ENCODE results near the gene PLSCR5. TPM values are rescaled to one million over a fixed set of nuclear protein-coding genes. Genes with fewer than 3 reads are reported as not detected.

The PLSCR5 gene
- total RNA-seq, 1 donor = not detected

DNA sequence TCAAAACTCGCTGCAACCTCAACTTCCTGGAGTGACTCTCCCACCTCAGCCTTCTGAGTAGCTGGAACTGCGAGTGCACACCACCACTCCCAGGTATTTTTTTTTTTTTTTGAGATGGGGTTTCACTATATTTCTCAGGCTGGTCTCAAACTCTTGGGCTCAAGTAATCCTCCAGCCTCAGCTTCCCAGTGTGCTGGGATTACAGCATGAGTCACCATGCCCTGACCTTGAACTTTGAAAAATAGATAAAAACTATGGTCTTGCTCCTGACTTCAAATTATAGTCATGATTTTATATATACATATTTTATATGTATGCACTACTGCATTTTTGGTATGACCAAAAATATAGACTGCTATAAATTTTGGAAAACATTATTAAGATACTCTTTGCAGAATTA, 6.9 kb upstream of the PLSCR5 start:
- Histone ChIP-seq H3K4me1 (ENCODE audit: insufficient read depth, low read length) (no peaks in the 10 kb centered on the region), H3K4me3 (ENCODE audit: low read length) (no peak overlapping the region), H3K27me3 (ENCODE audit: insufficient read depth, low read length) (peaks cover 4% of the 10 kb centered on the region)

DNA sequence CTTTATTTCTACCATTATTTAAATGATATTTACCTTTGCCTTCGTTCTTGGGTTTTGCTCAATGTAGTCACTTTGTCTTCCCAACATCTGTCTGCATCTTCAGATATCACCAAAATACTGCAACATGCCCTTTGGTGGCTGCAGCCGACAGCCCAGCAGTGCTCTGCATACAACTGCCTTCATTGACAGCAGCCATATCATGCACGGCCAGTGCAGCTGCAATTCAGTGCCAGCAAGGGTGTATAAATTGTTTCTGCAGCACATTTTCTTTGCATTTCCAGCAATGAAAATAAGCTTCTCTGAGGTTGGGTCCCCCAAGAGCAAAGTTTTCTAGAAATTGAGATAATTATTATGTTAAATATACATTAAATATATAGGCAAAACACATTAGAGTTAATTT, 6.0 kb upstream of the PLSCR5 start:
- no peak overlapping the region for H3K4me3 ChIP-seq (ENCODE audit: low read length)
- H3K27me3 ChIP-seq (ENCODE audit: insufficient read depth, low read length) = peaks cover 4% of the 10 kb centered on the region
- H3K9me3 ChIP-seq (ENCODE audit: low read depth, low read length) = no peaks in the 10 kb centered on the region
- H3K4me1 ChIP-seq (ENCODE audit: insufficient read depth, low read length) = no peaks in the 10 kb centered on the region

More for the DNA sequence above, 6.9 kb upstream of the PLSCR5 start:
- H3K9me3 ChIP-seq (ENCODE audit: low read depth, low read length) = no peaks in the 10 kb centered on the region

DNA sequence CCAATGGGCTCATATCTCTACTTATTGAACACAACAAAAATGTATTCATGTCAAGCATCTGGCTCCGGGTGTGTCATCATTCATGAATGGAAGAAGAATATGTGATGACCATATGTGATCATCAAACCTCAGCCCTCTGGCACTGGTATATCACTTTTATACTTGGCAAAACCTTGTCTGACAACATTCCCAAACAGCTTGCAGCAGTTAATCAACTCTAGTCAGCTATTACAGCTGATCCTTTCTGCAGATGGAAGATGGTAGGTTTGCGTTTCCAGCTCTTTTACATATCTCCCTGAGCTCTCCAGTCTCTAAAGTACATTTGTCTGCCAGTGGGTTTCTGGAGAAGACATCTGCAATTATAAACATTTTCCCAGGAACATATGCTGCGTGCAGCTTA, 6.6 kb downstream of the PLSCR5 start:
- no peaks in the 10 kb centered on the region for H3K4me1 ChIP-seq (ENCODE audit: insufficient read depth, low read length)
- no peak overlapping the region for H3K4me3 ChIP-seq (ENCODE audit: low read length)
- no peaks in the 10 kb centered on the region for H3K27me3 ChIP-seq (ENCODE audit: insufficient read depth, low read length)
- no peaks in the 10 kb centered on the region for H3K9me3 ChIP-seq (ENCODE audit: low read depth, low read length)

DNA sequence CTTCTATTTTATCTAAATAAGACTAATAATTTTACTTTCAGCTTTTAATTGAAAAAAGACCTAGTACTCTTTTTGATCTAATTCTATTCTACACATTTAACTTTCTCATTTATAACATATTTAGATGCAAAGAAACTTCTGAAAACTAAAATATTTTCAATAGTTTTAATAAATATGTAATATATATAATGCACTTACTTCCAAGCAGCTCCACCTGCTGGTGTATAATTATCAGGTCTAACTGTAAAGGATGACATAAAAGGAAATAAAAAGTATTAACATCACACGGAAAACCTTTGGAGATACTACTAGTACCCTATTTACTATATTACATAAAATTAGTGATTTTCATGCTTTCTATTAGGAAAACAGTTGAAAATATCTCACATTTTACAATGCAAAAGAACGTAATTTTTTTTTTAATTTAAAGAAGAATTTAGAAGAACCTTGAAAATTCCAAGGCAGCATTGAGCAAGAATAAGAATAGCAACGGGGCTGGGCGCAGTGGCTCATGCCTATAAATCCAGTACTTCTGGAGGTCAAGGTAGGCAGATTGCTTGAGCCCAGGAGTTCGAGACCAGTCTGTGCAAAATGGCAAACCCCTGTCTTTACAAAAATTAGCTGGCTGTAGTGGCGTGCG, 10.2 kb downstream of the PLSCR5 start:
- Histone ChIP-seq H3K4me1 (ENCODE audit: insufficient read depth, low read length) (no peaks in the 10 kb centered on the region), H3K9me3 (ENCODE audit: low read depth, low read length) (no peaks in the 10 kb centered on the region), H3K27me3 (ENCODE audit: insufficient read depth, low read length) (peaks cover 3% of the 10 kb centered on the region), H3K4me3 (ENCODE audit: low read length) (no peak overlapping the region)

DNA sequence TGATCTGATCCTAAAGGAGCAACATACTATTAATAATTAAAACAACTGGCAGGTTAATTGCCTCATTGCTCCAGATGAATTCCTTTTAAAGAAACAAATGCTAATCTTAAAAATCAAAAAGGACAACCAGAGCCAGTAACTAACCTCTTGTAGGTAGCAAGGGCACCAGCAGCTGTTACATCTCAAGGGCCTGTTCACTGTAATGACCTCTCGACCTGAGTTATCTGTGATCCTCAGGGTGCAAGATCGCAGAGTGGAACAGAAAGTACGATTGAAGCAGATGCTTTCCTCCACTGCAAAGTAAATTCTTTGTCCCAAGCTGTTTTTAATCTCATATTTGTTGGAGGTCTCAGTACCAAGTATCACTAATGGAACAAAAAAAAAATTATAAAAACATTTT, 11.4 kb downstream of the PLSCR5 start:
- H3K4me1 ChIP-seq (ENCODE audit: insufficient read depth, low read length) = no peaks in the 10 kb centered on the region
- no peaks in the 10 kb centered on the region for H3K9me3 ChIP-seq (ENCODE audit: low read depth, low read length)
- no peak overlapping the region for H3K4me3 ChIP-seq (ENCODE audit: low read length)
- peaks cover 3% of the 10 kb centered on the region for H3K27me3 ChIP-seq (ENCODE audit: insufficient read depth, low read length)

DNA sequence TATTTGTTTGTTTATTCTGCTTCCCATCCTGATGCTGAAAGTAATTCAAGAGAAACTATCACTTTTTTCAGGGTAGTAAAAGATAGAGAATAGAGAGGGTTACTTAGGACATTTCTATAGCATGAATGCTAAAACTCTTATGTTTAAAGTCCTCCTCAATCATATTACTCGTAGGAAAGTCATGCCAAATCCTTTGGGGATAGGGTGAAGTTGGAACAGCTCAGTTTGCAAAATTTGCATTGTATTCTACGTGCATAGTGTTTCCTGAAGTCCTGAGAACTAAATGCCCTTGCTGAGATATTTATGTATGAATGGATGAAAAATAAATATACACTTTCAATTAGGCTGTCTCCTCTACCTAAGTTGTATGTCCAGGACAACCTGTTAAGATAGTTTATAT, 14.6 kb downstream of the PLSCR5 start:
- peaks cover 3% of the 10 kb centered on the region for H3K27me3 ChIP-seq (ENCODE audit: insufficient read depth, low read length)
- no peaks in the 10 kb centered on the region for H3K9me3 ChIP-seq (ENCODE audit: low read depth, low read length)
- H3K4me3 ChIP-seq (ENCODE audit: low read length) = no peak overlapping the region
- H3K4me1 ChIP-seq (ENCODE audit: insufficient read depth, low read length) = no peaks in the 10 kb centered on the region

DNA sequence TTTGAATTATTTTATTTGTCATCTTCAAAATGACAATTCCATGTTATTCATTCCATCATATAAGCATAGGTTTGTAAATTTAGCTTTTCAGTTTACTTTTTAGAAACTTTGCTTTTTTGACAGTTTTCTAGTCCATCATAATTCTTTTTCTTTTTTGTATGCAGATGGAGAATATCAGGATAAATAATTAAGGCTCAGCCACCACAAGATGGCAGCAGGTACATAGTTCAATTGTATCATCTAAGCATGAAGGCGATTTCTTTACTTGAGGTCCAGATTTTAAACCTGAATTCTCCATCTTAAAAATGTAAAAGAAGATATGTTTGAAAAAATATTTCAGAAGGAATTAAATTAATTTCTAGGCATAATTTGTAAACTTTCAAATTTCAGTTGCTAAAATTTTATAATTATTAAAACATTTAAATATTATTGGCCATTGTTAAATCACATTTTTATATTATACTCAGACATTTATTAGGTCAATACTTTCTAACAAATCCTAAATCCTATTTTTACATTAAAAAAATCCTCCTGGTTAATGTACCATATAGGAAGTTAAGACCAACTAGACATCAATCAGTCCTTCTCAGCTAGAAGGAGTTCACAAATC, 15.1 kb downstream of the PLSCR5 start:
- no peaks in the 10 kb centered on the region for H3K9me3 ChIP-seq (ENCODE audit: low read depth, low read length)
- peaks cover 3% of the 10 kb centered on the region for H3K27me3 ChIP-seq (ENCODE audit: insufficient read depth, low read length)
- no peak overlapping the region for H3K4me3 ChIP-seq (ENCODE audit: low read length)
- no peaks in the 10 kb centered on the region for H3K4me1 ChIP-seq (ENCODE audit: insufficient read depth, low read length)

DNA sequence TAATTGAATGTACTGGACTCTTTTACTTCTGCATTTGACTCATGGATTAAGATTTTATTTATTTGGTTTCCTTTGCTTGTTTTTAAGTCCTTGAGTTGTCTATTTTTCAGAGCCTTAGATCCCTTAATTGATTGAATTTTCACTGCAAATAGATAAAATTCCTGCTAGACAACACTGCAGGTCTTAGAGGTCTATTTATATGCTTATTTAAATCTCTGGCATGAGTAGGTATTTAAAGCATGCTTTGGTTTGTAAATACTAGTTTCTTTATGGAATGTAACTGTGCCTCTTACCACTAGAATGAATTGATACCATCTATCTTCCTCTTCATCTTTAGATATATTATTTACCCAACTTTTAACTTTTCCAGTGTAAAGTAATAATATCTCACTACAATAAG, 20.0 kb downstream of the PLSCR5 start:
- Histone ChIP-seq H3K9me3 (ENCODE audit: low read depth, low read length) (no peaks in the 10 kb centered on the region), H3K4me3 (ENCODE audit: low read length) (no peak overlapping the region), H3K4me1 (ENCODE audit: insufficient read depth, low read length) (no peaks in the 10 kb centered on the region), H3K27me3 (ENCODE audit: insufficient read depth, low read length) (no peaks in the 10 kb centered on the region)

DNA sequence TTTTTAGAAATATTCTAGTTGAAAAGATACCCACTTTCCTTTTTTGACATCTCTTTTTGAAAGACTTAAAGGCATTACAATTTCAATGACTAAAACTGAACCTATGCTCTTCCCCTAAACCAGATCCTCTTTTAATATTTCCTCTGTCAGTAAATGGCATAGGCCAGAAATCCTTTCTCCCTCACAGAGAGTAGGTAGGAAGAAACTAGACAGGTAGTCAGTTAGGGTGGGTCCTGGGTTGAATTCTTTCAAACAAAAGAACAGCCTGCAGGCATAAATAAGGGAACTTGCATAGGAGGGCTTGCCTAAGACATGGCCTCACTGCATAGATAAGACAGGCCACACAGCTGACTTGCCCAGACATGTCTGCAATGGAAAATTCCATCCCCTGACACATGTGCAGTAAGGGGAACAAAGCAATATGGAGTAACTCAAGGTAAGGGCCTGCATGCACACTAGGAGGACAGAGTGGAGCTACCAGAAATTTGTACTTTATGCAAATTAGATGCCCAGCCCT, 23.1 kb downstream of the PLSCR5 start:
- Histone ChIP-seq H3K4me1 (ENCODE audit: insufficient read depth, low read length) (no peaks in the 10 kb centered on the region), H3K27me3 (ENCODE audit: insufficient read depth, low read length) (no peaks in the 10 kb centered on the region), H3K9me3 (ENCODE audit: low read depth, low read length) (no peaks in the 10 kb centered on the region), H3K4me3 (ENCODE audit: low read length) (no peak overlapping the region)

DNA sequence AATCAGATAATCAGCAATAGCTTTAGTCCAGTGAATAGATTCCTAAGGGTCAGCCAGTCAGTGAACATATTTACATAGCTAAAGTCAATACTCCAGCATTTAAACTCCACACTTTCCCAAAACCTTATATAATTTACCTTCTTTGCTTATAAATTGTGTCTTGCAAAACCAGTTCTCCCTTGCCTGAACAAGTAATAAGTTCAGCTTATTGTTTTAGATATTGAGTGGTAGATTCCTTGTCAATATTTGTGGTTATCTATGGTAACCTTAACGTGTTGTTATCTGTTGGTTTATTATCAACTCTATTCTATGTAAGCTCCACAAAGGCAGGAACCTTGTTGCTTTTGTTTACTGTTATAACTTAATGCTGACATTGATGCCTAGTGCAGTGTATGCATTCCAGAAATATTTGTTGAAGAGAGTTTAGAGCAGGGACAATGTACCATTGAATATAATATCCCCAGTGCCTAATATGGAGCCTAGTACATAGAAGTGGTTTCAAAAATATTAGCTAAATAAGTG, 24.0 kb downstream of the PLSCR5 start:
- no peaks in the 10 kb centered on the region for H3K27me3 ChIP-seq (ENCODE audit: insufficient read depth, low read length)
- H3K9me3 ChIP-seq (ENCODE audit: low read depth, low read length) = no peaks in the 10 kb centered on the region
- H3K4me1 ChIP-seq (ENCODE audit: insufficient read depth, low read length) = no peaks in the 10 kb centered on the region
- no peak overlapping the region for H3K4me3 ChIP-seq (ENCODE audit: low read length)

DNA sequence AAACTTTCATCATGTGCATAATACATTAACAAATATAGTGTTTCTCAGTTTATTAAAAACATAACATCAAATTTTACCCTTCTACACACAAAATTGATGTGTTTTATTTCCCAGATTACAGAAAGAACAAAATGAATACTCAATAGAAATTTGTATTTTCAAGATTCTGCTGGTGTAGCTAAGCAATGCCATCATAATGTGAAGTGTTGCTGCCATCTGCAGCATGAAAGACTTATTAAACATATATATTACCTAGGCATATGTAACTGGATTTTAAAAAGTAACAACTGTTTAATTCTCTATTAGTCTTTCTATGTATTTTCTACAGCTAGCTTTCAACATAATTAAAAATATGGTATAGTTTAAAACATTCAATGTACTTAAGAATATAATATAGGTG, 27.5 kb downstream of the PLSCR5 start:
- no peak overlapping the region for H3K4me3 ChIP-seq (ENCODE audit: low read length)
- H3K9me3 ChIP-seq (ENCODE audit: low read depth, low read length) = no peaks in the 10 kb centered on the region
- no peaks in the 10 kb centered on the region for H3K4me1 ChIP-seq (ENCODE audit: insufficient read depth, low read length)
- H3K27me3 ChIP-seq (ENCODE audit: insufficient read depth, low read length) = no peaks in the 10 kb centered on the region

DNA sequence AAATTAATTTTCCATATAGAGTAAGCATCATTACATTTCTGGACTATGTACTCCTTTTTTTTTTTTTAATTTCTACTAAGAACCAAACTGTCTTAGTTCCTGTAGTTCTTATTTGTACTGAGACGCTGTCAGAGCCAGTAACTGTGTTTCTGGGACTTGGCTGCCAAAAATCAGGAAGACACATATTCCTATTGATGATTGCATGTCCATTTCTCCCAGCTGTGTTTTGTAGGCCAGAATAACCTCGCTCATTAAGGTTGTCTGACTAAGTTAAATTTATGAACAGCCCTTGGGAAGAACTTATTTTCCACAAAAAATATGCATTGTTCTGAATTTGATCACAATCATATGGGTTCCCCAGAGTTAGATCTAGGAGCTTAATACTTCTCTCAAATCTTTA, 29.5 kb downstream of the PLSCR5 start:
- H3K4me3 ChIP-seq (ENCODE audit: low read length) = no peak overlapping the region
- H3K27me3 ChIP-seq (ENCODE audit: insufficient read depth, low read length) = no peaks in the 10 kb centered on the region
- H3K9me3 ChIP-seq (ENCODE audit: low read depth, low read length) = no peaks in the 10 kb centered on the region
- no peaks in the 10 kb centered on the region for H3K4me1 ChIP-seq (ENCODE audit: insufficient read depth, low read length)

DNA sequence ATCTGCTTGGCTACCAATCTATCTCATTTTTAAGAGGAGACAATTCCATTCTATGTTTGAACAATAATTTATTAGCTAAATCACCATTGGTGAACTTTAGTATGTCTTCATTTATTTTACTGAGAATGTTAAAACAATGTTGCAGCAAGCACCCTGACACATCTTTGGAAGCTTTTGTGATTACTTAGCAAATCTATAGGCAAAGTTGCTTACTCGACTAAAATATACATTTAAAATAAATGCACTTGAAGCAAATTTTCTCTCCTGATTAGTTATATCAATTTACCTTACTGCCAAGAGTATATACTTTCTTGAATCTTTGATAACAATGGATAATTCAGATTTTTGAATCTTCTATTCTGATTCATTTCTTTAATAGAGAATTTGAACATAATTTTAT, 31.0 kb downstream of the PLSCR5 start:
- Histone ChIP-seq H3K4me3 (ENCODE audit: low read length) (no peak overlapping the region), H3K9me3 (ENCODE audit: low read depth, low read length) (no peaks in the 10 kb centered on the region), H3K27me3 (ENCODE audit: insufficient read depth, low read length) (no peaks in the 10 kb centered on the region), H3K4me1 (ENCODE audit: insufficient read depth, low read length) (no peaks in the 10 kb centered on the region)

DNA sequence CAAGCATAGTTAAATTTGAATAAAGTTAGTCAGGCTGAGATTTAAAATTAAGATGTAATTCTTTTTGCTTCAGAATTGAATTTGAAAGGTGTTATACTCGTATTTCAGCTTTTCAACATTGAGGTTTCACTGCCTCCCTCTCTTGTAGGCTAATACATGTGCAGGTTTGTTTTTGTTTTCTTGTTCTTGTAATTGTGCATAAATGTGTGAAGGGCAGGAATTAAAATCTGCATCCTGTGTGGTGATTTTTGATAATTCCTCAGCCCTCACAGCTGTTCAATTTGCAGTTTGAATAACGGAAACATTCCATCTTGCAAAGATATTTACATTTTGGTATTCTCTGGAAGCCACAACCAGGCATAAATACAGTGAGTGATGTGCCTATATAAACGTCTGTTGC, 35.8 kb downstream of the PLSCR5 start:
- H3K4me1 ChIP-seq (ENCODE audit: insufficient read depth, low read length) = no peaks in the 10 kb centered on the region
- no peak overlapping the region for H3K4me3 ChIP-seq (ENCODE audit: low read length)
- no peaks in the 10 kb centered on the region for H3K9me3 ChIP-seq (ENCODE audit: low read depth, low read length)
- no peaks in the 10 kb centered on the region for H3K27me3 ChIP-seq (ENCODE audit: insufficient read depth, low read length)

DNA sequence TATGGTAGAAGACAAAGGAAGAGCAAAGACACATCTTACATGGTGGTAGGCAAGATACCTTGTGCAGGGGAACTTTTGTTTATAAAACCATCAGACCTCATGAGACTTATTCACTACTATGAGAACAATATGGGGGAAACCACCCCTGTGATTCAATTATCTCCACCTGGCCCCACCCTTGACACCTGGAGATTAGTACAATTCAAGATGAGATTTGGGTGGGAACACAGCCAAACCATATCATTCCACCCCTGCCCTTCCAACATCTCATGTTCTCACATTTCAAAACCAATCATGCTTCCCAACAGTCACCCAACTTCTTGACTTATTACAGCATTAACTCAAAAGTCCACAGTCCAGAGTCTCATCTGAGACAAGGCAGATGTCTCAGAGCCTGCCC, 39.0 kb downstream of the PLSCR5 start:
- H3K4me3 ChIP-seq (ENCODE audit: low read length) = no peak overlapping the region
- H3K4me1 ChIP-seq (ENCODE audit: insufficient read depth, low read length) = no peaks in the 10 kb centered on the region
- no peaks in the 10 kb centered on the region for H3K9me3 ChIP-seq (ENCODE audit: low read depth, low read length)
- H3K27me3 ChIP-seq (ENCODE audit: insufficient read depth, low read length) = no peaks in the 10 kb centered on the region

DNA sequence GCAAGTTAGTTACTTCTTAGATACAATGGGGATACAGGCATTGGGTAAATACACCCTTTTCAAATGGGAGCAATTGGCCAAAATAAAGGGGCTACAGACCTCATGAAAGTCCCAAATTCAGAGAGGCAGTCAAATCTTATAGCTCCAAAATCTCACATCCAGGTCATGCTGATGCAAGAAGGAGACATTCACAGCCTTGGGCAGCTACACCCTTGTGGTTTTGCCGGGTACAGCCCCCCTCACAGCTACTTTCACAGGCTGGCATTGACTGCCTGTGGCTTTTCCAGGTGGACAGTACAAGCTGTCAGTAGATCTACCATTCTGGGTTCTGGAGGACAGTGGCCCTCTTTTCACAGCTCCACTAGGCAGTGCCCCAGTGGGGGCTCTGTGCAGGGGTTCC, 43.3 kb downstream of the PLSCR5 start:
- Histone ChIP-seq H3K27me3 (ENCODE audit: insufficient read depth, low read length) (no peaks in the 10 kb centered on the region), H3K4me3 (ENCODE audit: low read length) (no peak overlapping the region), H3K9me3 (ENCODE audit: low read depth, low read length) (no peaks in the 10 kb centered on the region), H3K4me1 (ENCODE audit: insufficient read depth, low read length) (peaks cover 9% of the 10 kb centered on the region)
